ENCODE results near the gene MROH2A.

Gene MROH2A

GRCh38 chr2:233803994-233804393, 25.9 kb downstream of the MROH2A start:
- DNase-seq: peak in 1 of 2 donors; percentile 43
- Histone ChIP-seq H3K27me3 (peaks cover 0 to 5% of the 10 kb centered on the region in 2 donors), H3K9me3 (no peaks in the 10 kb centered on the region), H3K4me3 (no peak overlapping the region), H3K4me1 (no peaks in the 10 kb centered on the region), H3K36me3 (no peaks in the 10 kb centered on the region), H3K27ac (no peak overlapping the region)
- intact Hi-C loops (cut with DNase I; ENCODE audit: low total_unique reads): no loop called here
- no peak for TF ChIP-seq CTCF (IDR thresholded peaks at IDR 0.05)

- no peak overlapping the region for H3K27ac ChIP-seq
- no peaks in the 10 kb centered on the region for H3K36me3 ChIP-seq
- intact Hi-C loops (cut with DNase I; ENCODE audit: low total_unique reads): no loop called here
- peaks cover 0 to 9% of the 10 kb centered on the region in 2 donors for H3K27me3 ChIP-seq
- H3K9me3 ChIP-seq: no peaks in the 10 kb centered on the region
- no peaks in the 10 kb centered on the region for H3K4me1 ChIP-seq
- DNase-seq: peak; percentile 13 to 48
- no peak overlapping the region for H3K4me3 ChIP-seq
- no peak for TF ChIP-seq CTCF (IDR thresholded peaks at IDR 0.05)
These were observed 29.2 kb downstream of the MROH2A start for GRCh38 chr2:233807215-233807865.

GRCh38 chr2:233807966-233808935, 30.1 kb downstream of the MROH2A start:
- intact Hi-C loops (cut with DNase I; ENCODE audit: low total_unique reads): no loop called here
- H3K27me3 ChIP-seq: peaks cover 0 to 9% of the 10 kb centered on the region in 2 donors
- H3K27ac ChIP-seq: no peak overlapping the region
- DNase-seq: peak; percentile 15 to 35
- no peak for TF ChIP-seq CTCF (IDR thresholded peaks at IDR 0.05)
- no peaks in the 10 kb centered on the region for H3K4me1 ChIP-seq
- H3K4me3 ChIP-seq: no peak overlapping the region
- H3K9me3 ChIP-seq: no peaks in the 10 kb centered on the region
- no peaks in the 10 kb centered on the region for H3K36me3 ChIP-seq

GRCh38 chr2:233810385-233810784, 32.3 kb downstream of the MROH2A start:
- no peak for TF ChIP-seq CTCF (IDR thresholded peaks at IDR 0.05)
- H3K4me1 ChIP-seq: no peaks in the 10 kb centered on the region
- H3K27me3 ChIP-seq: peaks cover 0 to 9% of the 10 kb centered on the region in 2 donors
- DNase-seq: peak; percentile 3 to 33
- intact Hi-C loops (cut with DNase I; ENCODE audit: low total_unique reads): no loop called here
- no peaks in the 10 kb centered on the region for H3K9me3 ChIP-seq
- no peak overlapping the region for H3K4me3 ChIP-seq
- no peaks in the 10 kb centered on the region for H3K36me3 ChIP-seq
- no peak overlapping the region for H3K27ac ChIP-seq

GRCh38 chr2:233811087-233811486, 33.0 kb downstream of the MROH2A start:
- Histone ChIP-seq H3K4me3 (no peak overlapping the region), H3K27ac (no peak overlapping the region), H3K36me3 (no peaks in the 10 kb centered on the region), H3K27me3 (peaks cover 0 to 9% of the 10 kb centered on the region in 2 donors), H3K4me1 (no peaks in the 10 kb centered on the region), H3K9me3 (no peaks in the 10 kb centered on the region)
- intact Hi-C loops (cut with DNase I; ENCODE audit: low total_unique reads): no loop called here
- no peak for TF ChIP-seq CTCF (IDR thresholded peaks at IDR 0.05)
- peak in 1 of 2 donors; percentile 29 for DNase-seq

All from tibial artery (tissue), 4 donors.